PC-9 (cell line): ENCODE results near the gene PSMA6. TPM values are rescaled to one million over a fixed set of nuclear protein-coding genes. Genes with fewer than 3 reads are reported as not detected.

ENCODE experiments used
- BruUV-seq: library from RNA; stranded (reverse); fragments of 400-500 nt; replicated peaks from 2 replicates; lab custom pipeline; 2021; lab: Mats Ljungman, UMichigan
- CTCF ChIA-PET: fragments of 300-600 bp; sonication (Branson Sonifier 250); formaldehyde crosslinking; loops from one replicate; lab custom pipeline; 2022; ENCODE audit warnings: antibody characterized with exemption; lab: Charles Lee
- POLR2A ChIA-PET: fragments of 300-600 bp; sonication (Branson Sonifier 250); formaldehyde crosslinking; loops from one replicate; lab custom pipeline; 2022; ENCODE audit warnings: antibody characterized with exemption; ENCODE audit not compliant: unreplicated experiment; lab: Charles Lee
- DNase-seq, 2 experiments: peaks; one replicate each; pipeline versions ENCODE4 v3.0.0 to v3.0.0-alpha.2; 2015 to 2022; ENCODE audit warnings: mixed read lengths in 1 of 2
- H2AFZ ChIP-seq: fragments of 200-600 bp; sonication (generic); 2 replicates; pipeline ENCODE4 v1.8.1; 2017; ENCODE audit warnings: antibody characterized with exemption
- H3F3A ChIP-seq: fragments of 200-600 bp; sonication (generic); 2 replicates; pipeline ENCODE4 v1.8.1; 2017; ENCODE audit warnings: antibody characterized with exemption, mild to moderate bottlenecking, low read depth; ENCODE audit not compliant: insufficient read depth
- H3K27ac ChIP-seq: fragments of 200-600 bp; sonication (generic); 2 replicates; pipeline ENCODE4 v1.6.1; 2016; ENCODE audit warnings: mixed run types
- H3K27me3 ChIP-seq: fragments of 200-600 bp; sonication (generic); 2 replicates; pipeline ENCODE4 v1.6.1; 2016; ENCODE audit warnings: low read depth, mixed run types; ENCODE audit not compliant: insufficient read depth
- H3K36me3 ChIP-seq: fragments of 200-600 bp; sonication (generic); 2 replicates; pipeline ENCODE4 v1.6.1; 2016; ENCODE audit warnings: low read depth, mixed run types
- H3K4me1 ChIP-seq: fragments of 200-600 bp; sonication (generic); replicated peaks from 2 replicates; pipeline ENCODE4 v1.6.1; 2016; ENCODE audit warnings: mixed run types; ENCODE audit not compliant: insufficient read depth
- H3K4me2 ChIP-seq: fragments of 200-600 bp; sonication (generic); 2 replicates; pipeline ENCODE4 v1.6.1; 2017; ENCODE audit warnings: mixed run types
- H3K4me3 ChIP-seq: fragments of 200-600 bp; sonication (generic); 2 replicates; pipeline ENCODE4 v1.6.1; 2016; ENCODE audit warnings: mixed run types
- H3K79me2 ChIP-seq: fragments of 200-600 bp; sonication (generic); 2 replicates; pipeline ENCODE4 v1.6.1; 2017; ENCODE audit warnings: low read depth, mixed run types
- H3K9me2 ChIP-seq: fragments of 200-600 bp; sonication (generic); 2 replicates; pipeline ENCODE4 v1.8.1; 2017; ENCODE audit warnings: mild to moderate bottlenecking; ENCODE audit not compliant: insufficient read depth
- H3K9me3 ChIP-seq: fragments of 200-600 bp; sonication (generic); 2 replicates; pipeline ENCODE4 v1.8.1; 2016; ENCODE audit warnings: low read depth; ENCODE audit not compliant: insufficient read depth
- H4K20me1 ChIP-seq: fragments of 200-600 bp; sonication (generic); 2 replicates; pipeline ENCODE4 v1.8.1; 2017; ENCODE audit not compliant: insufficient read depth
- EZH2 ChIP-seq: fragments of 200-600 bp; sonication (generic); IDR thresholded peaks from 2 replicates; pipeline ENCODE4 v1.8.0; 2017; ENCODE audit warnings: antibody characterized with exemption, low read depth
- intact Hi-C: fragments of 100-400 bp; cut with micrococcal nuclease; formaldehyde crosslinking; loops from one replicate; pipeline ENCODE4 v1.10.0; 2022; ENCODE audit not compliant: unreplicated experiment
- total RNA-seq: library from RNA; stranded (reverse); gene quantifications from 2 replicates; pipeline ENCODE4 v1.2.3, GENCODE V29; 2021
- TF ChIP-seq, protein P1 (sequence below): fragments of 200-600 bp; sonication (generic); conservative IDR thresholded peaks from 2 replicates; pipeline ENCODE4 v1.6.1; 2017; ENCODE audit warnings: mixed run types, antibody characterized with exemption, mild to moderate bottlenecking, moderate library complexity

The PSMA6 gene
- total RNA-seq, 1 experiment from 2014 or later = 188 TPM

DNA sequence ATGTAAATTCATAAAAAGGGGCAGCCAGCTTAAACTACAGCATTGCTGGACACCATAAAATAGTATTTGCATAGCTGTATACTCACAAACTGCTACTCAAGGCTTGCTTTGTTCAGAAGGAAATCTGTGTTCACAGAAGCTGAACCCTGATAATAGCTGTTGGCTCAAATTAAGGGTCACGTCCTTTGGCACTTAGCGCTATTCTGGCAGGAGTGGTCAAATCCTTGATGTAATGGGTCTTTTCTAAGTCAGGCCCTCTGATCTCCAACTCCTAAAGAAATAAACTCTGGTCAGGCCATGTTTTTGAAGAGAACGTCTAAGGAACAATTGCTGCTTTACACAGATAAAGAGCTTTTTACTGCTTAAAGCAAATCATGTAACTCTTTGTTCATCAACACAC, 12.8 kb upstream of the PSMA6 start:
- H3K9me2 ChIP-seq = no peaks in the 10 kb centered on the region
- ChIA-PET CTCF (no interaction called here), POLR2A (no interaction called here)

DNA sequence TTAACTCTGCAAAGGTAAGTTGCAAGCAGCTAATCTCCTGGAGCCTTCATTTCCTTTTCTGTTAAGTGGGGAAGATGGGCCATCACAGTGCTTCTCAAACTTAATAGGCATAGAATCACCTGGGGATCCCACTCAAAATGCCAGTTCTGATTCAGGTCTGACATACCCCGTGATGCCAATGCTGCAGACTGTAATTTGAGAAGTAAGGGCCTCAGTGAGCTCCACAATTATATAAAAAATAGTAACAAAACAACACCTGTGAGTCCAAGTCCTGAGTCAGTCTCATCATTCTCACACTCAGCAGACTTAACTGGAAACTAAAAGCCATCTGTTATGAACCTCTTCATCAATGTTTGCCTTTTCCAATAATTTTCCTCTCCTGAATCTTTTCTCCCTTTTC, 10.8 kb upstream of the PSMA6 start:
- H3K36me3 ChIP-seq = no peaks in the 10 kb centered on the region
- no peak overlapping the region for H3K4me3 ChIP-seq
- H3K27ac ChIP-seq = no peak overlapping the region
- no peaks in the 10 kb centered on the region for H3K4me1 ChIP-seq
- H3K27me3 ChIP-seq = no peaks in the 10 kb centered on the region
- H3K79me2 ChIP-seq = no peaks in the 10 kb centered on the region
- BruUV-seq = no TSS peak
- TF ChIP-seq, protein P1, sequence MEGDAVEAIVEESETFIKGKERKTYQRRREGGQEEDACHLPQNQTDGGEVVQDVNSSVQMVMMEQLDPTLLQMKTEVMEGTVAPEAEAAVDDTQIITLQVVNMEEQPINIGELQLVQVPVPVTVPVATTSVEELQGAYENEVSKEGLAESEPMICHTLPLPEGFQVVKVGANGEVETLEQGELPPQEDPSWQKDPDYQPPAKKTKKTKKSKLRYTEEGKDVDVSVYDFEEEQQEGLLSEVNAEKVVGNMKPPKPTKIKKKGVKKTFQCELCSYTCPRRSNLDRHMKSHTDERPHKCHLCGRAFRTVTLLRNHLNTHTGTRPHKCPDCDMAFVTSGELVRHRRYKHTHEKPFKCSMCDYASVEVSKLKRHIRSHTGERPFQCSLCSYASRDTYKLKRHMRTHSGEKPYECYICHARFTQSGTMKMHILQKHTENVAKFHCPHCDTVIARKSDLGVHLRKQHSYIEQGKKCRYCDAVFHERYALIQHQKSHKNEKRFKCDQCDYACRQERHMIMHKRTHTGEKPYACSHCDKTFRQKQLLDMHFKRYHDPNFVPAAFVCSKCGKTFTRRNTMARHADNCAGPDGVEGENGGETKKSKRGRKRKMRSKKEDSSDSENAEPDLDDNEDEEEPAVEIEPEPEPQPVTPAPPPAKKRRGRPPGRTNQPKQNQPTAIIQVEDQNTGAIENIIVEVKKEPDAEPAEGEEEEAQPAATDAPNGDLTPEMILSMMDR = no peak
- no peak for TF ChIP-seq EZH2
- no peak for DNase-seq
- ChIA-PET POLR2A (no interaction called here), CTCF (no interaction called here)
- no peaks in the 10 kb centered on the region for H4K20me1 ChIP-seq
- no peaks in the 10 kb centered on the region for H3F3A ChIP-seq
- intact Hi-C loops = no loop called here
- H3K9me3 ChIP-seq = no peaks in the 10 kb centered on the region
- H3K4me2 ChIP-seq = no peak overlapping the region
- H3K9me2 ChIP-seq = no peaks in the 10 kb centered on the region
- H2AFZ ChIP-seq = no peak overlapping the region

More for the DNA sequence above, 12.8 kb upstream of the PSMA6 start:
- no peak overlapping the region for H3K4me3 ChIP-seq
- H3K27me3 ChIP-seq = no peaks in the 10 kb centered on the region
- intact Hi-C loops = no loop called here
- H2AFZ ChIP-seq = no peak overlapping the region
- no peaks in the 10 kb centered on the region for H3K9me3 ChIP-seq
- H4K20me1 ChIP-seq = no peaks in the 10 kb centered on the region
- no peaks in the 10 kb centered on the region for H3K4me1 ChIP-seq
- H3F3A ChIP-seq = no peaks in the 10 kb centered on the region
- H3K27ac ChIP-seq = no peak overlapping the region
- no peaks in the 10 kb centered on the region for H3K79me2 ChIP-seq
- no TSS peak for BruUV-seq
- TF ChIP-seq EZH2 = no peak
- TF ChIP-seq, protein P1 = no peak
- no peak for DNase-seq
- no peak overlapping the region for H3K4me2 ChIP-seq
- no peaks in the 10 kb centered on the region for H3K36me3 ChIP-seq

DNA sequence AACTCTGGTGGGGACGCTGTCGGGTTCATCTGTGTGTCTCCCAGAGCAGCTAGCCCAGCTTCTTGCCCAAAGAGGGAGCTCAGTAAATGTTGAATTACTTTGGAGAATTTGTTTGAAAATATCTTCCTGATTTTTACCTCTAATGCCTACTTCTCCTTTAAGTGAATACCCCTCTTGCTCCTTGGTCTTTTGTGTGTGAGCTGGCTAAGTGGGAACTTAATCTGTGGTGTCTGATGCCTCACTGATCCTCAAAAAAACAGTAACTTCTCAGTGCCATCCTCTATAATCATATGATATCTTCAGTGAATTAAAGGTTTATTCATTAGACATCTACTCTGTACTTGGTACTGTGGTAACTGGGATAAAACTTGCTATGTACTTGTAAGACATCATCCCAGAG, 7.7 kb upstream of the PSMA6 start:
- Histone ChIP-seq H2AFZ (no peak overlapping the region), H3K4me1 (no peaks in the 10 kb centered on the region), H3K27me3 (no peaks in the 10 kb centered on the region), H3F3A (no peaks in the 10 kb centered on the region), H3K79me2 (no peaks in the 10 kb centered on the region), H3K27ac (no peak overlapping the region), H3K9me3 (no peaks in the 10 kb centered on the region), H4K20me1 (no peaks in the 10 kb centered on the region), H3K4me2 (no peak overlapping the region), H3K4me3 (no peak overlapping the region), H3K9me2 (no peaks in the 10 kb centered on the region), H3K36me3 (no peaks in the 10 kb centered on the region)
- no peak for DNase-seq
- TF ChIP-seq EZH2 = no peak
- TF ChIP-seq, protein P1 = no peak
- POLR2A ChIA-PET = no interaction called here
- intact Hi-C loops = no loop called here
- BruUV-seq = no TSS peak
- CTCF ChIA-PET = no interaction called here
